Gastrocnemius medialis (tissue), 4 donors: ENCODE results near the gene VPS26A.

Experiments
- POLR2A ChIP-seq, 2 donors: fragments of 450-650 bp; IDR thresholded peaks; one replicate each; pipeline ENCODE4 v1.6.1; 2017; ENCODE audit warnings: antibody characterized with exemption in 2 of 2, mild to moderate bottlenecking in 2 of 2, moderate library complexity in 2 of 2
- TF ChIP-seq, protein P1 (sequence below), 5 experiments: fragments of 450-650 bp in 3 of 5; fragments of 200-600 bp in 2 of 5; sonication (generic) in 2 of 5; IDR thresholded peaks in 4 of 5; conservative IDR thresholded peaks in 1 of 5; 1 replicate in 4 of 5; 2 replicates in 1 of 5; pipeline ENCODE4 v1.5.1; 2016 to 2019; ENCODE audit warnings: antibody characterized with exemption in 5 of 5, mild to moderate bottlenecking in 3 of 5, moderate library complexity in 3 of 5

DNA sequence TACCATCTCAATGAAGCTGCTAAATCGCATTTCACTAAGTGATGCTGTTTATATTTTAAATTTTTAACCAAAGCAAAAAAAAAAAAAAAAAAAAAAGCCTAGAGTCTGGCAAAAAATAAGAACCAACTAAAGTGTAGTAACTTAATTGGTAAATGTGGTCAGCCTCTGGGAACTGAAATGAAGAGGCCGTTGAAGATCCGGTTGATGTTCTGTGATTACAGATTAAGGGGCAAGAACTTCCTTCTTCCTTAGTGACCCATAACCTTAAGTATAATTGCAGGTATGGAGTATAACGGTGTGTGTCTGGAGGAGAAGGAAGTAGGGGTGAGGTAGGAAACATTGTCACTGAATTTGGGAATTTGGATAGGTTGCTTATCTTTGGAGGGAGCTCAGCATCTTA, 43.8 kb upstream of the VPS26A start:
- TF ChIP-seq POLR2A (IDR thresholded peaks at IDR 0.05): no peak
- TF ChIP-seq, protein P1, sequence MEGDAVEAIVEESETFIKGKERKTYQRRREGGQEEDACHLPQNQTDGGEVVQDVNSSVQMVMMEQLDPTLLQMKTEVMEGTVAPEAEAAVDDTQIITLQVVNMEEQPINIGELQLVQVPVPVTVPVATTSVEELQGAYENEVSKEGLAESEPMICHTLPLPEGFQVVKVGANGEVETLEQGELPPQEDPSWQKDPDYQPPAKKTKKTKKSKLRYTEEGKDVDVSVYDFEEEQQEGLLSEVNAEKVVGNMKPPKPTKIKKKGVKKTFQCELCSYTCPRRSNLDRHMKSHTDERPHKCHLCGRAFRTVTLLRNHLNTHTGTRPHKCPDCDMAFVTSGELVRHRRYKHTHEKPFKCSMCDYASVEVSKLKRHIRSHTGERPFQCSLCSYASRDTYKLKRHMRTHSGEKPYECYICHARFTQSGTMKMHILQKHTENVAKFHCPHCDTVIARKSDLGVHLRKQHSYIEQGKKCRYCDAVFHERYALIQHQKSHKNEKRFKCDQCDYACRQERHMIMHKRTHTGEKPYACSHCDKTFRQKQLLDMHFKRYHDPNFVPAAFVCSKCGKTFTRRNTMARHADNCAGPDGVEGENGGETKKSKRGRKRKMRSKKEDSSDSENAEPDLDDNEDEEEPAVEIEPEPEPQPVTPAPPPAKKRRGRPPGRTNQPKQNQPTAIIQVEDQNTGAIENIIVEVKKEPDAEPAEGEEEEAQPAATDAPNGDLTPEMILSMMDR (IDR thresholded peaks at IDR 0.05 in 4 of 5, conservative IDR thresholded peaks at IDR 0.05 in 1 of 5): no peak
